Activated CD4-positive, alpha-beta memory T cell treated with anti-CD3 and anti-CD28 coated beads for 36 hours (primary cell): Measurements from ENCODE around the gene FGGY. TPM values are rescaled to one million over a fixed set of nuclear protein-coding genes. Genes with fewer than 3 reads are reported as not detected.
"Not testable (repeated sequence)": the region's sequence is repeated elsewhere in the genome, so short reads cannot be mapped to it uniquely, and the experiment has no call there.

Experiments
- CTCF ChIA-PET: fragments of 350-600 bp; sonication (Branson Sonifier 250); formaldehyde crosslinking; loops from one replicate; lab custom pipeline; 2021; ENCODE audit warnings: antibody characterized with exemption, inconsistent platforms; lab: Charles Lee
- POLR2A ChIA-PET: fragments of 350-600 bp; sonication (Branson Sonifier 250); formaldehyde crosslinking; loops from one replicate; lab custom pipeline; 2021; ENCODE audit warnings: antibody characterized with exemption; lab: Charles Lee
- DNase-seq: peaks from one replicate; pipeline ENCODE4 v3.0.0-alpha.2; 2020
- H3K27ac Mint-ChIP-seq: one replicate; pipeline ENCODE4 v1.8.0; 2021; ENCODE audit warnings: mixed read lengths
- H3K27me3 Mint-ChIP-seq: one replicate; pipeline ENCODE4 v1.8.0; 2021; ENCODE audit warnings: mixed read lengths
- H3K36me3 Mint-ChIP-seq: one replicate; pipeline ENCODE4 v1.8.0; 2021; ENCODE audit warnings: mixed read lengths
- H3K4me1 Mint-ChIP-seq: one replicate; pipeline ENCODE4 v1.8.0; 2021; ENCODE audit warnings: low read depth, mixed read lengths
- H3K4me3 Mint-ChIP-seq: one replicate; pipeline ENCODE4 v1.8.0; 2021; ENCODE audit warnings: mild to moderate bottlenecking, mixed read lengths
- H3K9me3 Mint-ChIP-seq: one replicate; pipeline ENCODE4 v1.8.0; 2021; ENCODE audit warnings: mixed read lengths
- intact Hi-C: fragments of 100-400 bp; cut with micrococcal nuclease; formaldehyde crosslinking; loops from one replicate; pipeline ENCODE4 v1.15.1; 2023
- total RNA-seq, 2 experiments: library from RNA; stranded (reverse); gene quantifications; one replicate each; pipeline ENCODE4 v1.2.3, GENCODE V29; 2021

FGGY gene
- total RNA-seq, 2 experiments from 2014 or later, result 10.2 TPM

GRCh38 chr1:59530119-59530518 is 233.2 kb downstream of the FGGY start:
- intact Hi-C loops, result no loop called here
- Mint-ChIP-seq H3K4me1 (no peaks in the 10 kb centered on the region), H3K36me3 (no peaks in the 10 kb centered on the region), H3K27ac (no peak overlapping the region), H3K27me3 (no peaks in the 10 kb centered on the region), H3K4me3 (no peak overlapping the region), H3K9me3 (no peaks in the 10 kb centered on the region)
- no peak for DNase-seq
- ChIA-PET POLR2A (no interaction called here), CTCF (no interaction called here)

- CTCF ChIA-PET, result no interaction called here
These were observed 235.2 kb downstream of the FGGY start for GRCh38 chr1:59532102-59532501.

GRCh38 chr1:59538476-59538875 is 241.6 kb downstream of the FGGY start:
- H3K4me1 Mint-ChIP-seq, POLR2A ChIA-PET, DNase-seq, H3K4me3 Mint-ChIP-seq, H3K27ac Mint-ChIP-seq, CTCF ChIA-PET, H3K27me3 Mint-ChIP-seq, intact Hi-C loops, H3K9me3 Mint-ChIP-seq, H3K36me3 Mint-ChIP-seq: not testable (repeated sequence)

More at GRCh38 chr1:59532102-59532501, 235.2 kb downstream of the FGGY start:
- H3K27ac Mint-ChIP-seq, result no peak overlapping the region
- no peaks in the 10 kb centered on the region for H3K27me3 Mint-ChIP-seq
- H3K4me3 Mint-ChIP-seq, result no peak overlapping the region
- H3K9me3 Mint-ChIP-seq, result no peaks in the 10 kb centered on the region
- POLR2A ChIA-PET, result no interaction called here
- intact Hi-C loops, result no loop called here
- DNase-seq, result no peak
- H3K4me1 Mint-ChIP-seq, result no peaks in the 10 kb centered on the region
- no peaks in the 10 kb centered on the region for H3K36me3 Mint-ChIP-seq

- no peaks in the 10 kb centered on the region for H3K36me3 Mint-ChIP-seq
- ChIA-PET POLR2A (no interaction called here), CTCF (no interaction called here)
- no peak for DNase-seq
- H3K4me1 Mint-ChIP-seq, result no peaks in the 10 kb centered on the region
- no peaks in the 10 kb centered on the region for H3K9me3 Mint-ChIP-seq
- H3K27ac Mint-ChIP-seq, result no peak overlapping the region
- H3K27me3 Mint-ChIP-seq, result no peaks in the 10 kb centered on the region
- intact Hi-C loops, result no loop called here
- no peak overlapping the region for H3K4me3 Mint-ChIP-seq
These were observed 243.2 kb downstream of the FGGY start for GRCh38 chr1:59539961-59540681.

- Mint-ChIP-seq H3K4me1 (no peaks in the 10 kb centered on the region), H3K4me3 (no peak overlapping the region), H3K27me3 (no peaks in the 10 kb centered on the region), H3K27ac (no peak overlapping the region), H3K9me3 (no peaks in the 10 kb centered on the region), H3K36me3 (no peaks in the 10 kb centered on the region)
- POLR2A ChIA-PET, result no interaction called here
- intact Hi-C loops, result no loop called here
- no peak for DNase-seq
- CTCF ChIA-PET, result no interaction called here
These were observed 244.3 kb downstream of the FGGY start for GRCh38 chr1:59541161-59541560.

- no peaks in the 10 kb centered on the region for H3K27me3 Mint-ChIP-seq
- ChIA-PET POLR2A (no interaction called here), CTCF (no interaction called here)
- H3K4me1 Mint-ChIP-seq, result no peaks in the 10 kb centered on the region
- no peaks in the 10 kb centered on the region for H3K9me3 Mint-ChIP-seq
- no peaks in the 10 kb centered on the region for H3K36me3 Mint-ChIP-seq
- no peak overlapping the region for H3K27ac Mint-ChIP-seq
- H3K4me3 Mint-ChIP-seq, result no peak overlapping the region
- intact Hi-C loops, result no loop called here
- no peak for DNase-seq
These were observed 245.0 kb downstream of the FGGY start for GRCh38 chr1:59541891-59542290.

GRCh38 chr1:59543211-59543668 is 246.3 kb downstream of the FGGY start:
- Mint-ChIP-seq H3K27ac (no peak overlapping the region), H3K27me3 (no peaks in the 10 kb centered on the region), H3K4me1 (no peaks in the 10 kb centered on the region), H3K4me3 (no peak overlapping the region), H3K36me3 (no peaks in the 10 kb centered on the region), H3K9me3 (no peaks in the 10 kb centered on the region)
- intact Hi-C loops, result no loop called here
- DNase-seq, result no peak
- POLR2A ChIA-PET, result no interaction called here
- CTCF ChIA-PET, result no interaction called here

GRCh38 chr1:59544615-59545293 is 247.9 kb downstream of the FGGY start:
- no peaks in the 10 kb centered on the region for H3K9me3 Mint-ChIP-seq
- H3K27ac Mint-ChIP-seq, result no peak overlapping the region
- intact Hi-C loops, result no loop called here
- ChIA-PET POLR2A (no interaction called here), CTCF (no interaction called here)
- no peak for DNase-seq
- H3K4me3 Mint-ChIP-seq, result no peak overlapping the region
- H3K4me1 Mint-ChIP-seq, result no peaks in the 10 kb centered on the region
- no peaks in the 10 kb centered on the region for H3K36me3 Mint-ChIP-seq
- no peaks in the 10 kb centered on the region for H3K27me3 Mint-ChIP-seq

GRCh38 chr1:59545830-59546229 is 248.9 kb downstream of the FGGY start:
- Mint-ChIP-seq H3K4me3 (no peak overlapping the region), H3K4me1 (no peaks in the 10 kb centered on the region), H3K36me3 (no peaks in the 10 kb centered on the region), H3K27ac (no peak overlapping the region), H3K9me3 (no peaks in the 10 kb centered on the region), H3K27me3 (no peaks in the 10 kb centered on the region)
- intact Hi-C loops, result no loop called here
- POLR2A ChIA-PET, result no interaction called here
- DNase-seq, result no peak
- CTCF ChIA-PET, result no interaction called here

- POLR2A ChIA-PET, result no interaction called here
- H3K4me3 Mint-ChIP-seq, result no peak overlapping the region
These were observed 252.4 kb downstream of the FGGY start for GRCh38 chr1:59549066-59549837.

GRCh38 chr1:59549903-59550302 is 253.0 kb downstream of the FGGY start:
- DNase-seq, result no peak
- CTCF ChIA-PET, result no interaction called here
- H3K36me3 Mint-ChIP-seq, result no peaks in the 10 kb centered on the region
- no peak overlapping the region for H3K4me3 Mint-ChIP-seq
- no peaks in the 10 kb centered on the region for H3K27me3 Mint-ChIP-seq
- H3K9me3 Mint-ChIP-seq, result no peaks in the 10 kb centered on the region
- no peak overlapping the region for H3K27ac Mint-ChIP-seq
- POLR2A ChIA-PET, result no interaction called here
- intact Hi-C loops, result no loop called here
- H3K4me1 Mint-ChIP-seq, result no peaks in the 10 kb centered on the region

More at GRCh38 chr1:59549066-59549837, 252.4 kb downstream of the FGGY start:
- no peaks in the 10 kb centered on the region for H3K27me3 Mint-ChIP-seq
- no peaks in the 10 kb centered on the region for H3K4me1 Mint-ChIP-seq
- no peaks in the 10 kb centered on the region for H3K9me3 Mint-ChIP-seq
- CTCF ChIA-PET, result no interaction called here
- DNase-seq, result no peak
- no peaks in the 10 kb centered on the region for H3K36me3 Mint-ChIP-seq
- no peak overlapping the region for H3K27ac Mint-ChIP-seq
- intact Hi-C loops, result no loop called here

GRCh38 chr1:59552007-59552406 is 255.1 kb downstream of the FGGY start:
- POLR2A ChIA-PET, result no interaction called here
- CTCF ChIA-PET, result no interaction called here
- Mint-ChIP-seq H3K4me3 (no peak overlapping the region), H3K4me1 (no peaks in the 10 kb centered on the region), H3K27ac (no peak overlapping the region), H3K36me3 (peaks cover 2% of the 10 kb centered on the region), H3K9me3 (no peaks in the 10 kb centered on the region), H3K27me3 (no peaks in the 10 kb centered on the region)
- intact Hi-C loops, result no loop called here
- DNase-seq, result no peak
